ENCODE data around the gene EPHB1. TPM values are rescaled to one million over a fixed set of nuclear protein-coding genes. Genes with fewer than 3 reads are reported as not detected.

Gene EPHB1
- total RNA-seq, 1 experiment from 2014 or later = 0.86 TPM

- TF ChIP-seq ATF3 (IDR thresholded peaks at IDR 0.05) (no peak), CEBPB (IDR thresholded peaks at IDR 0.05; ENCODE audit: low read depth) (no peak), ZBTB33 (IDR thresholded peaks at IDR 0.05; ENCODE audit: extremely low read depth, insufficient replicate concordance, low read length) (no peak), EZH2phosphoT487 (IDR thresholded peaks at IDR 0.05; ENCODE audit: borderline replicate concordance) (no peak), EZH2 (IDR thresholded peaks at IDR 0.05) (no peak), RAD21 (IDR thresholded peaks at IDR 0.05; ENCODE audit: low read depth) (no peak), CBX3 (IDR thresholded peaks at IDR 0.05; ENCODE audit: low read depth) (no peak), SP1 (IDR thresholded peaks at IDR 0.05; ENCODE audit: low read depth) (no peak), POLR2A (IDR thresholded peaks at IDR 0.05; ENCODE audit: borderline replicate concordance, extremely low read depth, insufficient read depth, insufficient read length) (no peak), ZFX (IDR thresholded peaks at IDR 0.05) (no peak)
- Histone ChIP-seq H3K9me3 (ENCODE audit: control insufficient read depth in 1 of 2, insufficient read depth in 1 of 2, low read depth in 1 of 2, low read length in 2 of 2) (no peaks in the 10 kb centered on the region), H3K9ac (ENCODE audit: low read length) (no peak overlapping the region), H3K27me3 (ENCODE audit: insufficient read depth, low read length) (peaks cover 68% of the 10 kb centered on the region), H3K4me3 (replicated peaks in 1 of 2; ENCODE audit: low read depth in 1 of 2, low read length in 2 of 2) (no peak overlapping the region), H3K27ac (ENCODE audit: low read depth, low read length) (no peak overlapping the region), H3K79me2 (ENCODE audit: insufficient read depth, low read length) (no peaks in the 10 kb centered on the region), H3K9me2 (ENCODE audit: insufficient read depth) (no peaks in the 10 kb centered on the region), H3K36me3 (ENCODE audit: control insufficient read depth in 1 of 2, insufficient read depth in 2 of 2, low read length in 2 of 2) (no peaks in the 10 kb centered on the region), H3K4me1 (ENCODE audit: control insufficient read depth in 1 of 2, insufficient read depth in 2 of 2, low read length in 2 of 2) (no peaks in the 10 kb centered on the region), H2AFZ (ENCODE audit: low read depth, low read length, poor library complexity, severe bottlenecking) (no peak overlapping the region), H4K20me1 (ENCODE audit: insufficient read depth) (no peaks in the 10 kb centered on the region), H3K4me2 (ENCODE audit: low read length) (no peak overlapping the region)
- BruUV-seq (replicated peaks) = no TSS peak
- ChIA-PET CTCF (no interaction called here), POLR2A (no interaction called here), RAD21 (ENCODE audit: low non-redundant PET in 1 of 2, low total read pairs in 2 of 2, uncharacterized antibody in 2 of 2, unreplicated experiment in 2 of 2) (no interaction called here)
- ATAC-seq = no peak
- intact Hi-C loops (cut with micrococcal nuclease) = no loop called here
- DNase-seq (ENCODE audit: low read depth, low spot score) = no peak
These were observed 13.8 kb downstream of the EPHB1 start for GRCh38 chr3:134808835-134809234.

Measured in HCT116 (cell line).